CD14-positive monocyte (primary cell): ENCODE data around the gene ZNF627. TPM values are rescaled to one million over a fixed set of nuclear protein-coding genes. Genes with fewer than 3 reads are reported as not detected.

ENCODE experiments used
- DNase-seq, 3 donors: peaks; one replicate each; pipeline ENCODE4 v3.0.0-alpha.2; 2011 to 2022
- H2AFZ ChIP-seq: 2 replicates; pipeline ENCODE4 v1.6.0; 2012; ENCODE audit warnings: mild to moderate bottlenecking, low read depth, low read length, inconsistent platforms; ENCODE audit not compliant: insufficient read depth, poor library complexity, severe bottlenecking
- H3K27ac ChIP-seq, 2 donors: 1 replicate in 1 of 2; 2 replicates in 1 of 2; pipeline ENCODE4 v1.5.1; 2012 to 2013; ENCODE audit warnings: low read length in 2 of 2, control low read depth in 1 of 2, inconsistent platforms in 1 of 2, low read depth in 1 of 2, mild to moderate bottlenecking in 1 of 2
- H3K27me3 ChIP-seq, 2 donors: one replicate each; pipeline versions ENCODE4 v1.6.0 to v1.6.1; 2011 to 2013; ENCODE audit warnings: low read length in 2 of 2; ENCODE audit not compliant: control insufficient read depth in 2 of 2, insufficient read depth in 2 of 2
- H3K36me3 ChIP-seq, 2 donors: replicated peaks in 1 of 2; 1 replicate in 1 of 2; 2 replicates in 1 of 2; pipeline versions ENCODE4 v1.5.1 to v1.6.1; 2012 to 2013; ENCODE audit warnings: low read length in 2 of 2, control low read depth in 1 of 2, inconsistent platforms in 1 of 2, mild to moderate bottlenecking in 1 of 2; ENCODE audit not compliant: insufficient read depth in 2 of 2, control insufficient read depth in 1 of 2
- H3K4me1 ChIP-seq, 2 donors: 1 replicate in 1 of 2; 2 replicates in 1 of 2; pipeline versions ENCODE4 v1.5.1 to v1.6.1; 2012 to 2013; ENCODE audit warnings: low read length in 2 of 2, control low read depth in 1 of 2, inconsistent platforms in 1 of 2, mild to moderate bottlenecking in 1 of 2, moderate library complexity in 1 of 2; ENCODE audit not compliant: insufficient read depth in 2 of 2, control insufficient read depth in 1 of 2
- H3K4me2 ChIP-seq: replicated peaks from 2 replicates; pipeline ENCODE3; 2012; ENCODE audit warnings: low read length, moderate library complexity, mild to moderate bottlenecking; ENCODE audit not compliant: poor library complexity, severe bottlenecking; ENCODE audit errors: extremely low read depth
- H3K4me3 ChIP-seq, 3 experiments: fragments of 200-600 bp in 1 of 3; sonication (generic) in 1 of 3; replicated peaks in 1 of 3; 1 replicate in 2 of 3; 2 replicates in 1 of 3; pipeline ENCODE4 v1.5.1; 2011 to 2013; ENCODE audit warnings: low read length in 3 of 3, mild to moderate bottlenecking in 3 of 3, control low read depth in 2 of 3, low read depth in 2 of 3, inconsistent platforms in 1 of 3, moderate library complexity in 1 of 3
- H3K79me2 ChIP-seq: 2 replicates; pipeline ENCODE4 v1.6.0; 2012; ENCODE audit warnings: mild to moderate bottlenecking, control low read depth, inconsistent platforms, low read length, moderate library complexity; ENCODE audit not compliant: insufficient read depth
- H3K9ac ChIP-seq: 2 replicates; pipeline ENCODE4 v1.6.0; 2017; ENCODE audit warnings: low read length, mild to moderate bottlenecking; ENCODE audit not compliant: insufficient read depth, poor library complexity, severe bottlenecking
- H3K9me3 ChIP-seq, 2 donors: replicated peaks in 1 of 2; 1 replicate in 1 of 2; 2 replicates in 1 of 2; pipeline versions ENCODE4 v1.5.1 to v1.6.1; 2012 to 2013; ENCODE audit warnings: low read length in 2 of 2, control low read depth in 1 of 2; ENCODE audit not compliant: control insufficient read depth in 1 of 2, insufficient read depth in 1 of 2
- H4K20me1 ChIP-seq: 2 replicates; pipeline ENCODE4 v1.6.0; 2012; ENCODE audit warnings: mild to moderate bottlenecking, low read length, control low read depth, moderate library complexity; ENCODE audit not compliant: insufficient read depth
- H3K27ac Mint-ChIP-seq, 7 donors: one replicate each; pipeline ENCODE4 v1.8.0; 2020; ENCODE audit warnings: mild to moderate bottlenecking in 7 of 7, mixed read lengths in 7 of 7, moderate library complexity in 6 of 7, inconsistent platforms in 2 of 7
- H3K27me3 Mint-ChIP-seq, 3 donors: one replicate each; pipeline ENCODE4 v1.8.0; 2021 to 2022; ENCODE audit warnings: low read depth in 3 of 3, mild to moderate bottlenecking in 3 of 3, mixed read lengths in 3 of 3, moderate library complexity in 3 of 3, inconsistent platforms in 1 of 3
- H3K36me3 Mint-ChIP-seq, 2 donors: one replicate each; pipeline ENCODE4 v1.8.0; 2020; ENCODE audit warnings: mixed read lengths in 2 of 2, inconsistent platforms in 1 of 2, mild to moderate bottlenecking in 1 of 2
- H3K4me1 Mint-ChIP-seq: one replicate; pipeline ENCODE4 v1.8.0; 2020; ENCODE audit warnings: mild to moderate bottlenecking, mixed read lengths
- H3K4me3 Mint-ChIP-seq, 2 donors: one replicate each; pipeline ENCODE4 v1.8.0; 2020; ENCODE audit warnings: mild to moderate bottlenecking in 2 of 2, mixed read lengths in 2 of 2, moderate library complexity in 1 of 2
- H3K9me3 Mint-ChIP-seq, 7 donors: one replicate each; pipeline ENCODE4 v1.8.0; 2020 to 2022; ENCODE audit warnings: mixed read lengths in 7 of 7, mild to moderate bottlenecking in 6 of 7, moderate library complexity in 6 of 7, inconsistent platforms in 2 of 7
- WGBS: methylation state at CpG from one replicate; pipeline ENCODE4 v1.1.5; 2013; ENCODE audit warnings: missing lambda C conversion rate; ENCODE audit not compliant: insufficient coverage; 5-methylcytosine and 5-hydroxymethylcytosine counted together
- intact Hi-C, 2 donors: fragments of 100-400 bp; cut with micrococcal nuclease; formaldehyde crosslinking; loops; one replicate each; pipeline versions ENCODE4 v1.15.0 to v1.15.1; 2023
- polyA plus RNA-seq, 3 donors: library from polyadenylated mRNA; depleted of rRNA in 1 of 3; unstranded in 2 of 3; stranded (reverse) in 1 of 3; fragments of 300-500 nt in 2 of 3; fragments of >200 nt in 1 of 3; fragmentation: Illumina TruSeq in 2 of 3; gene quantifications; 1 replicate in 2 of 3; 2 replicates in 1 of 3; pipeline ENCODE4 v1.2.3, GENCODE V29; 2012 to 2021
- TF ChIP-seq, protein P1 (sequence below): fragments of 200-600 bp; IDR thresholded peaks from one replicate; pipeline ENCODE4 v1.8.0; 2022; ENCODE audit warnings: antibody characterized with exemption, mild to moderate bottlenecking

ZNF627 gene
- polyA plus RNA-seq, 3 donors: 1.7 to 3.7 (median 3.4) TPM

DNA sequence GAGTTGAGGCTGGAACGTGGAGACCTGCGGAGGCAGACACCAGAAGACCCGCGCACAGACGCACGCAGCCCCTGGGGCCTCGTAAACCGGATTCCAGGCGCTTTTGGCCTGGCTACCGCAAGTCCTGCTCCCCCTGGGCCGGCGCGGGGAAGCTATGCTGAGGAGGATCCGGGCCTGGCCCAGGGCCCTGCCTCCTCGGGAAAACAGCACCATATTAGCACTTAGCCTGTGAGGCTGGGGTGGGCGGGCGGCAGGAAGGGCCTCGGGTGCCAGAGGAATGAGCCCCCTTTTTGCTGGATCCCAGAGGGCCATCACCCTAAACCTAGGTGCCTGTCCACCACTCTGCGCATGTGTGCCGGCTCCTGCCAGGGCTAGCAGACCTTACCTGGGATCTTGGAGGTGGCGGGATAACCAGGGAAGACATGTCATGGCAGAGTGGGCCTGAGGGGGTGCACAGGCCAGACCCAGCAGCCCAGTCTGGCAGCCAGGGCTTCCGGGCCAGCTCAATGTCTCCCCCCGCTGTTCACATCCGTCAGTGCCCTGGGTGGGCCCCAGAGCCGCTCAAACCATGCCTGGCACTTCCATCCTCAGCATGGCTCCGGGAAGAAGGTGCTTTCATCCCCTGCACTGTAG, 45.6 kb upstream of the ZNF627 start:
- no peaks in the 10 kb centered on the region for H3K9me3 ChIP-seq
- H3K4me1 ChIP-seq: peaks cover 0 to under 1% of the 10 kb centered on the region in 2 donors
- H3K9me3 Mint-ChIP-seq: peaks cover 0 to 3% (median 0%) of the 10 kb centered on the region in 7 donors
- H3K36me3 ChIP-seq: peaks cover 25 to 41% of the 10 kb centered on the region in 2 donors
- intact Hi-C loops: no loop called here
- H3K36me3 Mint-ChIP-seq: peaks cover 32 to 53% of the 10 kb centered on the region in 2 donors
- DNase-seq: no peak
- no peak overlapping the region for H3K4me3 Mint-ChIP-seq
- TF ChIP-seq, protein P1, sequence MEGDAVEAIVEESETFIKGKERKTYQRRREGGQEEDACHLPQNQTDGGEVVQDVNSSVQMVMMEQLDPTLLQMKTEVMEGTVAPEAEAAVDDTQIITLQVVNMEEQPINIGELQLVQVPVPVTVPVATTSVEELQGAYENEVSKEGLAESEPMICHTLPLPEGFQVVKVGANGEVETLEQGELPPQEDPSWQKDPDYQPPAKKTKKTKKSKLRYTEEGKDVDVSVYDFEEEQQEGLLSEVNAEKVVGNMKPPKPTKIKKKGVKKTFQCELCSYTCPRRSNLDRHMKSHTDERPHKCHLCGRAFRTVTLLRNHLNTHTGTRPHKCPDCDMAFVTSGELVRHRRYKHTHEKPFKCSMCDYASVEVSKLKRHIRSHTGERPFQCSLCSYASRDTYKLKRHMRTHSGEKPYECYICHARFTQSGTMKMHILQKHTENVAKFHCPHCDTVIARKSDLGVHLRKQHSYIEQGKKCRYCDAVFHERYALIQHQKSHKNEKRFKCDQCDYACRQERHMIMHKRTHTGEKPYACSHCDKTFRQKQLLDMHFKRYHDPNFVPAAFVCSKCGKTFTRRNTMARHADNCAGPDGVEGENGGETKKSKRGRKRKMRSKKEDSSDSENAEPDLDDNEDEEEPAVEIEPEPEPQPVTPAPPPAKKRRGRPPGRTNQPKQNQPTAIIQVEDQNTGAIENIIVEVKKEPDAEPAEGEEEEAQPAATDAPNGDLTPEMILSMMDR: no peak
- H3K4me1 Mint-ChIP-seq: peaks cover 14% of the 10 kb centered on the region
- H3K9ac ChIP-seq: no peak overlapping the region
- H3K27ac ChIP-seq: no peak overlapping the region
- no peaks in the 10 kb centered on the region for H3K27me3 Mint-ChIP-seq
- peaks cover 20% of the 10 kb centered on the region for H4K20me1 ChIP-seq
- H3K27me3 ChIP-seq: no peaks in the 10 kb centered on the region
- H3K79me2 ChIP-seq: peaks cover 5% of the 10 kb centered on the region
- no peak overlapping the region for H2AFZ ChIP-seq
- 93% methylated on average over 25 of the region's 26 CpGs for WGBS
- no peak overlapping the region for H3K4me2 ChIP-seq
- H3K27ac Mint-ChIP-seq: peak overlapping the region in 1 of 7 donors; percentile 50
- no peak overlapping the region for H3K4me3 ChIP-seq

DNA sequence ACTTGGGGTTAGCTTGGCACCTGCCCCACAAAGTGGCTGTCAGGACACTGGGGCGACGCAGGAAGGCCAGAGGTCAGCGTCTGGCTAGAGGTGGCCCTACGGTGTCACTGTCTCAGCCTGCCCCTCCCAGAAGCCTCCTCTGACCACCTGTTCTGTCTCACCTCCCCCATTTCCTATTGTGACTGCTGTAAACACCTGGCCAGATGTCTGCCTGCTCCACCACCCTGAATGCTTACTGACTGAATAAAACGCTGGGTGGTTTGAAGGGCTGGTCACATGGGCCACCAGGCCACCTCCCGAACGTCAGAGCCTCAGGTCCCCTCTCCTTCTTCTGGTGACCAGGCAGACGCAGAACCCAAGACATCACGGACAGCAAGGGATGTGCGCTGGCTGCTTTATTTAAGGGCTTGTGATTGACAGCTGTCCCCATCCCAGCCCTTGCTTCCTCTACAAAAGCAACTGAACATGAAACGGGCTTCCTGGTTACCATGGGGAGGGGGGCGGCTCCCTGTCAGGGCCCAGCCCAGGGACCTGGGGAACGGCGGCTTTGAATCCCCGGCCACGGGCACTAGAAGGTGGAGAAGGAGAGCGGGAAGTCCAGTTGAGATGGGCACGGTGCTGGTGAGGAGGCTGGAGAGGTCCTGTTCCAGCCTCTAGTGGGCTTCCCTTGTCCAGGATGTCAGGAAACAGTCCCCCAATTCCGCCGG, 44.5 kb upstream of the ZNF627 start:
- TF ChIP-seq, protein P1: no peak
- Histone ChIP-seq H3K4me2 (no peak overlapping the region), H3K27ac (no peak overlapping the region), H4K20me1 (peaks cover 28% of the 10 kb centered on the region), H3K4me3 (no peak overlapping the region), H3K4me1 (peaks cover under 1 to 8% of the 10 kb centered on the region in 2 donors), H3K79me2 (peaks cover 12% of the 10 kb centered on the region), H3K9ac (no peak overlapping the region), H2AFZ (no peak overlapping the region), H3K9me3 (no peaks in the 10 kb centered on the region), H3K36me3 (peaks cover 25 to 41% of the 10 kb centered on the region in 2 donors), H3K27me3 (no peaks in the 10 kb centered on the region)
- Mint-ChIP-seq H3K9me3 (peaks cover 0 to 1% (median 0%) of the 10 kb centered on the region in 7 donors), H3K4me1 (peaks cover 17% of the 10 kb centered on the region), H3K4me3 (no peak overlapping the region), H3K27me3 (no peaks in the 10 kb centered on the region), H3K36me3 (peaks cover 36 to 56% of the 10 kb centered on the region in 2 donors), H3K27ac (peak overlapping the region in 4 of 7 donors; percentile 3 to 43 (median 32))
- DNase-seq: no peak
- intact Hi-C loops: no loop called here
- 90% methylated on average over 14 of the region's 20 CpGs for WGBS
